GM21423 (cell line): Measurements from ENCODE around the gene LRRC17.
"Not testable (repeated sequence)": the region's sequence is repeated elsewhere in the genome, so short reads cannot be mapped to it uniquely, and the experiment has no call there.

Experiments used
- ATAC-seq: cut with Tn5 transposase; IDR thresholded peaks from one replicate; pipeline ENCODE4 v1.9.1; 2021; ENCODE audit warnings: mild to moderate bottlenecking, moderate library complexity; ENCODE audit not compliant: unreplicated experiment

Gene LRRC17

GRCh38 chr7:102942181-102942866 is 29.5 kb downstream of the LRRC17 start:
- ATAC-seq: no peak

- ATAC-seq: no peak
These were observed 30.1 kb downstream of the LRRC17 start for GRCh38 chr7:102942868-102943267.

- ATAC-seq: no peak
These were observed 30.8 kb downstream of the LRRC17 start for GRCh38 chr7:102943423-102944169.

GRCh38 chr7:102944241-102944640 is 31.4 kb downstream of the LRRC17 start:
- no peak for ATAC-seq

- ATAC-seq: no peak
These were observed 39.0 kb downstream of the LRRC17 start for GRCh38 chr7:102951839-102952238.

- ATAC-seq: no peak
These were observed 40.6 kb downstream of the LRRC17 start for GRCh38 chr7:102953406-102953805.

GRCh38 chr7:102954359-102954758 is 41.6 kb downstream of the LRRC17 start:
- ATAC-seq: not testable (repeated sequence)

GRCh38 chr7:102958004-102958403 is 45.2 kb downstream of the LRRC17 start:
- not testable (repeated sequence) for ATAC-seq

- ATAC-seq: not testable (repeated sequence)
These were observed 49.2 kb downstream of the LRRC17 start for GRCh38 chr7:102961993-102962392.

- ATAC-seq: no peak
These were observed 53.7 kb downstream of the LRRC17 start for GRCh38 chr7:102966465-102966864.

- no peak for ATAC-seq
These were observed 55.0 kb downstream of the LRRC17 start for GRCh38 chr7:102967798-102968197.

GRCh38 chr7:102973096-102973802 is 60.4 kb downstream of the LRRC17 start:
- no peak for ATAC-seq

GRCh38 chr7:102974366-102975236 is 61.8 kb downstream of the LRRC17 start:
- no peak for ATAC-seq

- ATAC-seq: no peak
These were observed 63.1 kb downstream of the LRRC17 start for GRCh38 chr7:102975854-102976253.

GRCh38 chr7:102976493-102976892 is 63.7 kb downstream of the LRRC17 start:
- no peak for ATAC-seq

GRCh38 chr7:102977586-102977985 is 64.8 kb downstream of the LRRC17 start:
- ATAC-seq: not testable (repeated sequence)

GRCh38 chr7:102978284-102978683 is 65.5 kb downstream of the LRRC17 start:
- ATAC-seq: no peak

GRCh38 chr7:102979670-102980069 is 66.9 kb downstream of the LRRC17 start:
- no peak for ATAC-seq

- ATAC-seq: no peak
These were observed 68.7 kb downstream of the LRRC17 start for GRCh38 chr7:102981451-102981850.

GRCh38 chr7:102982235-102982634 is 69.4 kb downstream of the LRRC17 start:
- no peak for ATAC-seq

GRCh38 chr7:102983602-102984001 is 70.8 kb downstream of the LRRC17 start:
- no peak for ATAC-seq
